Ectodermal cell (in vitro differentiated cells): ENCODE results near the gene IGSF5.

Experiments used
- H3K27ac ChIP-seq: 2 replicates; pipeline ENCODE4 v1.7.0; 2013; ENCODE audit warnings: mild to moderate bottlenecking, low read depth, low read length; ENCODE audit not compliant: insufficient read depth, poor library complexity, severe bottlenecking
- H3K27me3 ChIP-seq: 2 replicates; pipeline ENCODE4 v1.7.0; 2013; ENCODE audit warnings: mild to moderate bottlenecking, low read length; ENCODE audit not compliant: insufficient read depth, control insufficient read depth, poor library complexity, severe bottlenecking
- H3K36me3 ChIP-seq: one replicate; pipeline ENCODE4 v1.7.0; 2013; ENCODE audit warnings: low read length; ENCODE audit not compliant: control insufficient read depth, insufficient read depth
- H3K4me1 ChIP-seq: one replicate; pipeline ENCODE4 v1.7.0; 2013; ENCODE audit warnings: low read length; ENCODE audit not compliant: control insufficient read depth, insufficient read depth
- H3K4me3 ChIP-seq: 2 replicates; pipeline ENCODE4 v1.7.0; 2013; ENCODE audit warnings: low read depth, low read length, control low read depth; ENCODE audit not compliant: insufficient read depth
- H3K9me3 ChIP-seq: 2 replicates; pipeline ENCODE4 v1.7.0; 2013; ENCODE audit warnings: mild to moderate bottlenecking, low read length, moderate library complexity; ENCODE audit not compliant: control insufficient read depth
- WGBS, 2 experiments: methylation state at CpG; one replicate each; pipeline ENCODE4 v1.1.7; 2013; ENCODE audit warnings: missing lambda C conversion rate in 2 of 2; 5-methylcytosine and 5-hydroxymethylcytosine counted together

The IGSF5 gene

GRCh38 chr21:39807738-39808137 lies 62.8 kb downstream of the IGSF5 start:
- Histone ChIP-seq H3K27ac (no peak overlapping the region), H3K36me3 (no peaks in the 10 kb centered on the region), H3K4me3 (no peak overlapping the region), H3K4me1 (no peaks in the 10 kb centered on the region), H3K27me3 (no peaks in the 10 kb centered on the region), H3K9me3 (no peaks in the 10 kb centered on the region)
- WGBS, 2 experiments = 91% methylated on average over 3 of the region's 3 CpGs

GRCh38 chr21:39809936-39810335 lies 65.0 kb downstream of the IGSF5 start:
- H3K9me3 ChIP-seq = no peaks in the 10 kb centered on the region
- 94 to 95% methylated on average over 5 of the region's 5 CpGs for WGBS, 2 experiments
- no peaks in the 10 kb centered on the region for H3K27me3 ChIP-seq
- no peak overlapping the region for H3K27ac ChIP-seq
- H3K4me1 ChIP-seq = no peaks in the 10 kb centered on the region
- H3K36me3 ChIP-seq = no peaks in the 10 kb centered on the region
- no peak overlapping the region for H3K4me3 ChIP-seq

GRCh38 chr21:39812983-39813382 lies 68.0 kb downstream of the IGSF5 start:
- Histone ChIP-seq H3K9me3 (no peaks in the 10 kb centered on the region), H3K27ac (no peak overlapping the region), H3K27me3 (no peaks in the 10 kb centered on the region), H3K4me1 (no peaks in the 10 kb centered on the region), H3K36me3 (no peaks in the 10 kb centered on the region), H3K4me3 (no peak overlapping the region)
- WGBS, 2 experiments = 91% methylated on average over 1 of the region's 1 CpG; no CpG with 5 or more reads in 1 of the 2 experiments

- H3K9me3 ChIP-seq = no peaks in the 10 kb centered on the region
- no peaks in the 10 kb centered on the region for H3K27me3 ChIP-seq
- H3K27ac ChIP-seq = no peak overlapping the region
- no peaks in the 10 kb centered on the region for H3K36me3 ChIP-seq
- H3K4me3 ChIP-seq = no peak overlapping the region
- H3K4me1 ChIP-seq = no peaks in the 10 kb centered on the region
- 83 to 86% methylated on average over 1 to 2 of the region's 2 CpGs for WGBS, 2 experiments
These were observed 73.6 kb downstream of the IGSF5 start for GRCh38 chr21:39818557-39818956.

- no peak overlapping the region for H3K4me3 ChIP-seq
- H3K9me3 ChIP-seq = no peaks in the 10 kb centered on the region
- H3K4me1 ChIP-seq = no peaks in the 10 kb centered on the region
- H3K27me3 ChIP-seq = no peaks in the 10 kb centered on the region
- no peak overlapping the region for H3K27ac ChIP-seq
- no peaks in the 10 kb centered on the region for H3K36me3 ChIP-seq
- 91 to 94% methylated on average over 3 of the region's 3 CpGs for WGBS, 2 experiments
These were observed 77.1 kb downstream of the IGSF5 start for GRCh38 chr21:39822042-39822441.

- H3K4me1 ChIP-seq = no peaks in the 10 kb centered on the region
- H3K27ac ChIP-seq = no peak overlapping the region
- H3K9me3 ChIP-seq = no peaks in the 10 kb centered on the region
- no peaks in the 10 kb centered on the region for H3K27me3 ChIP-seq
- no peak overlapping the region for H3K4me3 ChIP-seq
- WGBS, 2 experiments = 52 to 61% methylated on average over 1 of the region's 1 CpG
- H3K36me3 ChIP-seq = no peaks in the 10 kb centered on the region
These were observed 80.3 kb downstream of the IGSF5 start for GRCh38 chr21:39825250-39825649.

GRCh38 chr21:39834543-39834942 lies 89.6 kb downstream of the IGSF5 start:
- no peak overlapping the region for H3K27ac ChIP-seq
- no peaks in the 10 kb centered on the region for H3K36me3 ChIP-seq
- H3K27me3 ChIP-seq = no peaks in the 10 kb centered on the region
- no peaks in the 10 kb centered on the region for H3K9me3 ChIP-seq
- H3K4me1 ChIP-seq = no peaks in the 10 kb centered on the region
- WGBS, 2 experiments = 93 to 97% methylated on average over 2 to 3 of the region's 4 CpGs
- no peak overlapping the region for H3K4me3 ChIP-seq

GRCh38 chr21:39837861-39838359 lies 92.9 kb downstream of the IGSF5 start:
- Histone ChIP-seq H3K4me1 (peaks cover 3% of the 10 kb centered on the region), H3K27me3 (no peaks in the 10 kb centered on the region), H3K27ac (no peak overlapping the region), H3K36me3 (no peaks in the 10 kb centered on the region), H3K4me3 (no peak overlapping the region), H3K9me3 (no peaks in the 10 kb centered on the region)
- 85 to 89% methylated on average over 4 of the region's 4 CpGs for WGBS, 2 experiments

GRCh38 chr21:39840373-39841097 lies 95.6 kb downstream of the IGSF5 start:
- Histone ChIP-seq H3K4me3 (no peak overlapping the region), H3K36me3 (no peaks in the 10 kb centered on the region), H3K27me3 (no peaks in the 10 kb centered on the region), H3K4me1 (peaks cover 3% of the 10 kb centered on the region), H3K27ac (no peak overlapping the region), H3K9me3 (no peaks in the 10 kb centered on the region)
- whole genome bisulfite sequencing, 2 experiments = 91 to 92% methylated on average over 22 of the region's 22 CpGs

- Histone ChIP-seq H3K9me3 (no peaks in the 10 kb centered on the region), H3K4me3 (no peak overlapping the region), H3K4me1 (peaks cover 3% of the 10 kb centered on the region), H3K36me3 (no peaks in the 10 kb centered on the region), H3K27me3 (no peaks in the 10 kb centered on the region), H3K27ac (no peak overlapping the region)
- WGBS, 2 experiments = 95% methylated on average over 14 of the region's 14 CpGs
These were observed 97.9 kb downstream of the IGSF5 start for GRCh38 chr21:39842741-39843459.
